ENCODE results near the gene TMED8.
"Not testable (repeated sequence)": the region's sequence is repeated elsewhere in the genome, so short reads cannot be mapped to it uniquely, and the experiment has no call there.

The TMED8 gene

GRCh38 chr14:77359626-77360025, 17.3 kb downstream of the TMED8 start:
- no peak for DNase-seq

- no peak for DNase-seq
Measured at GRCh38 chr14:77356899-77357298, 20.0 kb downstream of the TMED8 start.

- DNase-seq, result no peak
Measured at GRCh38 chr14:77355811-77356210, 21.1 kb downstream of the TMED8 start.

GRCh38 chr14:77353469-77354141, 23.3 kb downstream of the TMED8 start:
- no peak for DNase-seq

GRCh38 chr14:77347751-77348150, 29.1 kb downstream of the TMED8 start:
- DNase-seq, result peak; percentile 35 to 83 (median 60)

- no peak for DNase-seq
Measured at GRCh38 chr14:77346495-77346894, 30.4 kb downstream of the TMED8 start.

GRCh38 chr14:77344377-77344996, 32.4 kb downstream of the TMED8 start:
- DNase-seq, result peak in 2 of 4 experiments; percentile 13 to 34

- no peak for DNase-seq
Measured at GRCh38 chr14:77343662-77344061, 33.2 kb downstream of the TMED8 start.

- DNase-seq, result no peak
Measured at GRCh38 chr14:77342726-77343397, 34.0 kb downstream of the TMED8 start.

- DNase-seq, result no peak
Measured at GRCh38 chr14:77340389-77340788, 36.5 kb downstream of the TMED8 start.

- DNase-seq, result no peak
Measured at GRCh38 chr14:77339407-77339806, 37.5 kb downstream of the TMED8 start.

- DNase-seq, result no peak
Measured at GRCh38 chr14:77338302-77338701, 38.6 kb downstream of the TMED8 start.

- no peak for DNase-seq
Measured at GRCh38 chr14:77337880-77338279, 39.0 kb downstream of the TMED8 start.

GRCh38 chr14:77337255-77337654, 39.6 kb downstream of the TMED8 start:
- DNase-seq, result not testable (repeated sequence)

GRCh38 chr14:77335576-77335975, 41.3 kb downstream of the TMED8 start:
- DNase-seq, result no peak

- DNase-seq, result no peak
Measured at GRCh38 chr14:77329872-77330271, 47.0 kb downstream of the TMED8 start.

- no peak for DNase-seq
Measured at GRCh38 chr14:77327111-77327510, 49.8 kb downstream of the TMED8 start.

- no peak for DNase-seq
Measured at GRCh38 chr14:77325746-77326094, 51.2 kb downstream of the TMED8 start.

GRCh38 chr14:77324816-77325745, 51.8 kb downstream of the TMED8 start:
- DNase-seq, result no peak

- DNase-seq, result no peak
Measured at GRCh38 chr14:77324289-77324688, 52.6 kb downstream of the TMED8 start.

- DNase-seq, result no peak
Measured at GRCh38 chr14:77323571-77323970, 53.3 kb downstream of the TMED8 start.

- DNase-seq, result no peak
Measured at GRCh38 chr14:77322951-77323350, 53.9 kb downstream of the TMED8 start.

Data from suppressor macrophage (primary cell).